Measurements from ENCODE around the gene POU3F3. TPM values are rescaled to one million over a fixed set of nuclear protein-coding genes. Genes with fewer than 3 reads are reported as not detected.

Gene POU3F3
- total RNA-seq, 2 experiments from 2014 or later, result not detected

DNA sequence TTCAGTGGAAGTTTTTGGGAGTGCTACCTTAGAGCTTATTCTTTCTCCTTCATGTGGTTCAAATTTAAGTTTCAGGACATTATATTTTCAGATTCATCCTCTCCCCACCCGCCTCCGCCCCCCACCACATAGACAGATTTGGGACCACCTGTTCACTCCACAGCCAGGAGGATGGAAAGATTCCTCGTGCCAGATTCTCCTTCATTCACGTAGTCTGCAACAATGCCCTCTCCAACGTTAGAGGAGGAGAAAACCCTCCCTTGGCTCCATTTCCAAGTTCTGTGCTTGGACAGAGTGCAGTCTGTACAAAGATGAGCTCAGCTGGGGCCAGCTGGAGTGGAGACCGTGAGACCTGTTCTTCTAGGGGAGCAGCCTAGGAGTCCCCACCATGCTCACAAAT is 26.2 kb downstream of the POU3F3 start:
- H3K36me3 Mint-ChIP-seq, result no peaks in the 10 kb centered on the region
- DNase-seq (no peak), ATAC-seq (no peak)
- CTCF ChIA-PET, result no interaction called here
- no peaks in the 10 kb centered on the region for H3K4me1 Mint-ChIP-seq
- no peaks in the 10 kb centered on the region for H3K9me3 Mint-ChIP-seq (ENCODE audit: low read depth)
- no peak overlapping the region for H3K27ac Mint-ChIP-seq
- no peak overlapping the region for H3K4me3 Mint-ChIP-seq
- H3K27me3 Mint-ChIP-seq, result peaks cover 31% of the 10 kb centered on the region

DNA sequence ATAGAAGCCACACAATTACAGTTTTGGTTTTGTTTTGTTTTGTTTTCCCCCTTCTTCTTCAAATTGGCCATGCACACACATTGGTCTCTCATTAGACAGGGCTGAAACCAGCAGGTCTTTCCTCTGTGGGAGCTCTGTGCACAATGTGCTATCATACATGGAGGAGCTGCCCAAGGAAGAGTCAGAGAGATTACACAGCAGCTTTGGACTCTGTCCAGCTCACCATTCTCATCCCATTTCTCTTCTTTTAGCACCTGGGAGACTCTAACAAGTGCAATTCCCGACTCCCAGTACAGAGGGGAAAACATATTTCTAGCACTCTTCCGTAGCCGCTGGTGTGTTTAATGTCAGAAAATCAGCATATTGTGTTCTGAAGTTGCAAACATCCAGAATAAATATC is 29.4 kb downstream of the POU3F3 start:
- peaks cover 14% of the 10 kb centered on the region for H3K27me3 Mint-ChIP-seq

DNA sequence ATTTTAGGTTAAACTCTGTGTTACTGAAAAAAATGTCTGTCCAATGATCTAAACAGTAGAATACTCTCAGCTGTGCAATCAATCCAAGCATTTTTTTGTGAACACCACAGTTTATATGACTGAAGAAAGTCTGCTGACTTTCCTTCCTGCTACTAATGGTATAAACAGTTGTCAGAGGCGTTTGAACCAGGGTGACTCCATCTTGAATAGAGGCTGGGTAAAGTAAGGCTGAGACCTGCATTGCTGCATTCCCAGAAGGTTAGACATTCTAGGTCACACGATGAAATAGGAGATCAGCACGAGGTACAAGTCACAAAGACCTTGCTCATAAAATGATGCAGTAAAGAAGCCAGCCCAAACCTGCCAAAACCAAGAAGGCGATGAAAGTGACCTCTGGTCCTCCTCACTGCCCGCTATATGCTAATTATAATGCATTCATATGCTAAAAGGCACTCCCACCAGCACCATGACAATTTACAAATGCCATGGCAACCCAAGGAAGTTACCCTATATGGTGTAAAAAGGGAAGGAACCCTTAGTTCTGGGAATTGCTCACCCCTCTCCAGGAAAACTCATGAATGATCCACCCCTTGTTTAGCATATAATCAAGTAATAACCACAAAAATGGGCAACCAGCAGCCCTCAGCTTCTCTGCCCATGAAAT is 31.3 kb downstream of the POU3F3 start:
- DNase-seq, result no peak
- CTCF ChIA-PET, result no interaction called here
- Mint-ChIP-seq H3K4me3 (no peak overlapping the region), H3K4me1 (no peaks in the 10 kb centered on the region), H3K27ac (no peak overlapping the region), H3K9me3 (ENCODE audit: low read depth) (no peaks in the 10 kb centered on the region), H3K36me3 (no peaks in the 10 kb centered on the region), H3K27me3 (peaks cover 11% of the 10 kb centered on the region)
- ATAC-seq, result no peak

More for the DNA sequence above, 29.4 kb downstream of the POU3F3 start:
- H3K4me3 Mint-ChIP-seq, result no peak overlapping the region
- no peaks in the 10 kb centered on the region for H3K9me3 Mint-ChIP-seq (ENCODE audit: low read depth)
- DNase-seq (no peak), ATAC-seq (no peak)
- CTCF ChIA-PET, result no interaction called here
- H3K27ac Mint-ChIP-seq, result no peak overlapping the region
- no peaks in the 10 kb centered on the region for H3K36me3 Mint-ChIP-seq
- H3K4me1 Mint-ChIP-seq, result no peaks in the 10 kb centered on the region

DNA sequence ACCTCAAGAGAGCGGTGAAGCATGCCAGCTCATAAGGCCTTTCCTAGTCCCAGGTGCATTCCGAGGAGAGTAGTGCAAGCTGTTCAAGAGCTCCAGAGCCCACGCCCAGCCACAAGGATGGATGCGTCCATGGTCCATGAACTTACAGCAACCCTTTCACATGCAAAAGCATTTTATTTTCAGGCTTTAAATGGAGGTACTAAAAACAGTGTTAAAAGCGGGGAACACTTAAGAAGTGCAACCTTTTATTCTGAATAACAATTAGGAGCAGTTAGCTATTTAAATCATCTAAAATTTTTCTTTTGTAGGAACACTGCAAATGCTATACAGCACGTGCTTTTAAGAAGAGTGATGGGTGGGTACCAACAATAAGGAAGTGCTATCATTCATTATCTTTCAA is 33.8 kb downstream of the POU3F3 start:
- H3K27ac Mint-ChIP-seq, result no peak overlapping the region
- no peaks in the 10 kb centered on the region for H3K36me3 Mint-ChIP-seq
- CTCF ChIA-PET, result no interaction called here
- no peak overlapping the region for H3K4me3 Mint-ChIP-seq
- H3K9me3 Mint-ChIP-seq (ENCODE audit: low read depth), result no peaks in the 10 kb centered on the region
- ATAC-seq, result no peak
- DNase-seq, result no peak
- no peaks in the 10 kb centered on the region for H3K4me1 Mint-ChIP-seq
- H3K27me3 Mint-ChIP-seq, result peaks cover 5% of the 10 kb centered on the region

DNA sequence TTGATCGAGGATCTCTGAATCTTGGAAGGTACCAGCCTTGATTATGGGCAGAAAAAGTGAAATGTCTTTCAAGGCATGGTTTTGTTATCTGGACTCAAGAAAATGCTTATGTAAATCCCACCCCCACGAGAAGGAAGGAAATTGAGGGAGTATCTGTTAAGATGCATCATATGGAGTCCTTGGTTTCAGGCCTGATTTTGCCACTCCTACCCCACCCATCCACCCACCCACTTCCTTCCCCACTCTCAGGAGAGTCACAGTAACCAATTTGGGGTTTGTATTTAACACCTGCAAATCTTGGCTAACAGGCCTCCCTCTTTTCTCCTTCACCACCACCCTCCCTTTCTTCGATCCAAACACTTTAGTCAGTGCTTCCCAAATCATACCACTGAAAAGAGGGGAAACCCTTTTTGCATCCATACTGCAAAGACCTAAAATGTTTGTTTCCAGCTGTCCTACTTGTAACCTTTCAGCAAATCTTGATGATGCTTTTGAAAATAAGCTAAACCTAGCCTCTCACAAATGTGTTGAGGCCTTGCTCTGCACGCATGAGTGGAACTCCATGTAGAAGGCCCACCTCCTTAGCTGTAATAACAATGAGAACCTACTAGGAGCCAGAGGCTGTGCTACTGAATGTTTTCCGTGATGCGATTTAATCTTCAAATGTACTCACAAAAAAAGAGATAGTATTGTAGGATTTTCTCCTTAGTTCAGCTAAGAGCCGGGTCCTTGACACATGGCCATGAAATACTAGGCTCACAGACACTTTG is 34.8 kb downstream of the POU3F3 start:
- no peak overlapping the region for H3K27ac Mint-ChIP-seq
- peaks cover 3% of the 10 kb centered on the region for H3K27me3 Mint-ChIP-seq
- H3K4me1 Mint-ChIP-seq, result no peaks in the 10 kb centered on the region
- no peak for ATAC-seq
- no peaks in the 10 kb centered on the region for H3K36me3 Mint-ChIP-seq
- DNase-seq, result no peak
- H3K9me3 Mint-ChIP-seq (ENCODE audit: low read depth), result no peaks in the 10 kb centered on the region
- no peak overlapping the region for H3K4me3 Mint-ChIP-seq
- CTCF ChIA-PET, result no interaction called here

DNA sequence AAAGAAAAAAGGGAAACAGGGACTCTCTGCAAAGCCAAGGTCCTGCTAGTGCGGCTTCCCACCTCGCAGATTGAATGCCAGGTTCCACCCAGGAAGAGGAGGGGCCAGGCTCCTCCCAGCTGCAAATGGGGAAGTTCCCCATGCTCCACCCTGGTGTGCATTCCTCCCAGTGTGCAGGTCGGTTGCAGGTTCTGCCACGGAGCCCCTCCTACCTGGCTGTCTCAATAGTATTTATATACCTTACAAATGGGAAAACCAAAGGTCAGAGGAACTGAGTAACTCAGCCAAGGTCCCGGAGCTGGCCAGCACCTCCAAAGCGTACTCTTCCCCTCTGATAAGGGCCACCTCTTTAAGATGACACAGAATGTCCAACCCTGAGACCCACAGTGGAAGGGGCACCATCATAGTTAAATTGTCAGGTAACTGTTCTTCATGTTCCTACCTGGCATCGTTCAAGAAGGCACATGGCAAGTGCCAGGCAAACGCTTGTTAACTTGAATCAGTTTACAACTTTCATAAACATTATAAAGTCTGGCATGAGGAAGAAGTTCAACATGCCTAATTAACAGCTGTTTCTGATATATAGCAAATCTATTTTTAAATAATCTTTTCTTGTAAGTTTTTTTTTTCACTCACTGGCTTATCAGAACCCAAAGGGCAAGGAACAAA is 35.5 kb downstream of the POU3F3 start:
- ATAC-seq, result no peak
- no peaks in the 10 kb centered on the region for H3K4me1 Mint-ChIP-seq
- H3K36me3 Mint-ChIP-seq, result no peaks in the 10 kb centered on the region
- H3K27me3 Mint-ChIP-seq, result no peaks in the 10 kb centered on the region
- no peaks in the 10 kb centered on the region for H3K9me3 Mint-ChIP-seq (ENCODE audit: low read depth)
- H3K4me3 Mint-ChIP-seq, result no peak overlapping the region
- CTCF ChIA-PET, result no interaction called here
- DNase-seq, result no peak
- H3K27ac Mint-ChIP-seq, result no peak overlapping the region

DNA sequence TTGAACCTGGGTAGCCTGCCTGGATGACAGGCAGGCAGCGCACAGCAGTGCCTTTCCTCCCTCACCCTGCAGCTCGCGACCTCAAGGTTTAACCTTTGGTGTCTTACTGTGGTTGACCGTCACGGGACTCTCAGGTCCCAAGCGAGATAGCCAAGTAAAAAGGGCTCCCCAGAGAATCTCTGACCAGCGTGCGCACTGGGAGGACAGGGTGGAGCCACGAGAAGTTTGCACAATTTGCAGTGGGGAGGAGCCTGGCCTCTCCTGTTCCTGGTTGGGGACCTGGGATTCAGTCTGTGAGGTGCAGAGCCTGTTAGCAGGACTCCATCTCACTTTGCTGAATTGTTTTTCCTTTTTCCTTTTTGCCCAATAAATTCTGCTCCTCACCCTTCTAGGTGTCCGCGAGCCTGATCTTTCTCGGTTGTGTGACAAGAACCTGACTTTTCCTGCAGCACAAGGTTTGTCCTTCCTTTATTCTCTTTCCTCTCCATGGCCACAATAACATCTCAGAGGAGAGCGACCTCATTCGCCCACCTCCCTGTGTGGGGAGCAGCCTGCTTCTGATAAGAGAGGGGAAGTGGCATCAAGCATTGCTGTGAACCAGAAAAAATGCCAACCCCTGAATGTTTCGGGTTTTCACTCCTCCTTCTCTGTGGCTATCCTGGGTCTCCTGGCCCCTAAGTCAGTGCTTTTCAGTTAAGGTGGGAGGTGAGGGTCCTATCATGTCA is 36.2 kb downstream of the POU3F3 start:
- Mint-ChIP-seq H3K27ac (no peak overlapping the region), H3K4me3 (no peak overlapping the region), H3K4me1 (no peaks in the 10 kb centered on the region), H3K36me3 (no peaks in the 10 kb centered on the region), H3K9me3 (ENCODE audit: low read depth) (no peaks in the 10 kb centered on the region), H3K27me3 (no peaks in the 10 kb centered on the region)
- DNase-seq (no peak), ATAC-seq (no peak)
- CTCF ChIA-PET, result no interaction called here

DNA sequence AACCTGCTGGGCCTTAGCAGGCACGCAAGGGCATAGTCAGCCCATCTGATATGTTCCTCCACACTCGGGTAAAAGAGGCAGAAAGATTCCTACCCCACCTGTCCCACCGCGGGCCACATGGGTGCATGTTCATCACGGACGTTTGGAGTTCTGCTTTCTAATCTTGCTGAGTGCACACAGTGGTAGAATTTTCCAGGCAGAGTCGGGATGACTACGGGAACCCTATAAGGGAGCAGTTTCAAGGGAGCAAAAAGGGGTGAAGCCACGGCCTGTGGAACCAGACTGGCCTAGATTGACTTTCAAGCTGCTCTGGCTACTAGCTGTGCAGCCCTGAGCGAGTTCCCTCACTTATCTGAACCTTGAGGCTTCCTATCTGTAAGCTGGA is 36.8 kb downstream of the POU3F3 start:
- ATAC-seq (no peak), DNase-seq (no peak)
- no peaks in the 10 kb centered on the region for H3K36me3 Mint-ChIP-seq
- no peaks in the 10 kb centered on the region for H3K9me3 Mint-ChIP-seq (ENCODE audit: low read depth)
- CTCF ChIA-PET, result no interaction called here
- H3K4me1 Mint-ChIP-seq, result no peaks in the 10 kb centered on the region
- H3K27ac Mint-ChIP-seq, result no peak overlapping the region
- H3K27me3 Mint-ChIP-seq, result no peaks in the 10 kb centered on the region
- no peak overlapping the region for H3K4me3 Mint-ChIP-seq

DNA sequence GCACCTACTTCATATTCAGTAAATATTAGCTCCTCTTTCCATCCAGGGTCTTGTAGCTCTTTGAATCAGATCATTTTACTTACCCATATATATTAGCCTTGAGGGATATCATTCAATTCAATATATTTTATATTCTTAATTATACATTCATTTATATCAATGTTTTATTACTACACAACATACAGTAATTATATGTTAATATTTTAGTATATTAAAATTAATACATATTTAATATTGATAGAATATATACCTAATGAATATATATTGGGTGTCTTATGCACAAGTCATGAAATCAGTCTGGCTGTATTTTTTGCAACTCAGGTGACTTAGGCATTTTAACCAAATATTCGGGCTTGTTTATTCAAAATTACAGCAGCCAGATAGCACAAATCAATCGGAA is 37.2 kb downstream of the POU3F3 start:
- Mint-ChIP-seq H3K36me3 (no peaks in the 10 kb centered on the region), H3K27ac (no peak overlapping the region), H3K4me1 (no peaks in the 10 kb centered on the region), H3K4me3 (no peak overlapping the region), H3K27me3 (no peaks in the 10 kb centered on the region), H3K9me3 (ENCODE audit: low read depth) (no peaks in the 10 kb centered on the region)
- ATAC-seq, result no peak
- CTCF ChIA-PET, result no interaction called here
- no peak for DNase-seq

DNA sequence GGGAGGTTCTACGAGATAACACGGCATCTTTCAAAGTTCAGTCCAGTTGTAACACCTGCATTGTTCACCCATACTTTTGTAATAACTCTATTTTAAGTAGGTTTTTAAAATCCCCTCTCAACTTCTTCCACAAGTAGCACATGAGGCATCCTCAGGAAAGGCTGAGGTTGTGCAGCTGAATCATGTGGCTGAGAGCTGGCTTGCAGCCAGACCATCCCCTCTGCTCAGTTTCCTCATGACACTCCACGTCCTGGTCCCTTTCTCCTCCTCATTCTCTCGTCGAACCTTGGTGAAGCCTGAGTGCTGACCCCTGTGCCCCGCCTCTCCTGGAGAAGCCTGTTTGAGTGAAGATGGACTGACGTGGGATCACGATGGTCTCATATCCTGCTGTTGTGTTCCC is 42.5 kb downstream of the POU3F3 start:
- no peak for DNase-seq
- H3K36me3 Mint-ChIP-seq, result no peaks in the 10 kb centered on the region
- no peak for ATAC-seq
- H3K27me3 Mint-ChIP-seq, result no peaks in the 10 kb centered on the region
- no peaks in the 10 kb centered on the region for H3K4me1 Mint-ChIP-seq
- H3K9me3 Mint-ChIP-seq (ENCODE audit: low read depth), result no peaks in the 10 kb centered on the region
- CTCF ChIA-PET, result no interaction called here
- no peak overlapping the region for H3K4me3 Mint-ChIP-seq
- no peak overlapping the region for H3K27ac Mint-ChIP-seq

DNA sequence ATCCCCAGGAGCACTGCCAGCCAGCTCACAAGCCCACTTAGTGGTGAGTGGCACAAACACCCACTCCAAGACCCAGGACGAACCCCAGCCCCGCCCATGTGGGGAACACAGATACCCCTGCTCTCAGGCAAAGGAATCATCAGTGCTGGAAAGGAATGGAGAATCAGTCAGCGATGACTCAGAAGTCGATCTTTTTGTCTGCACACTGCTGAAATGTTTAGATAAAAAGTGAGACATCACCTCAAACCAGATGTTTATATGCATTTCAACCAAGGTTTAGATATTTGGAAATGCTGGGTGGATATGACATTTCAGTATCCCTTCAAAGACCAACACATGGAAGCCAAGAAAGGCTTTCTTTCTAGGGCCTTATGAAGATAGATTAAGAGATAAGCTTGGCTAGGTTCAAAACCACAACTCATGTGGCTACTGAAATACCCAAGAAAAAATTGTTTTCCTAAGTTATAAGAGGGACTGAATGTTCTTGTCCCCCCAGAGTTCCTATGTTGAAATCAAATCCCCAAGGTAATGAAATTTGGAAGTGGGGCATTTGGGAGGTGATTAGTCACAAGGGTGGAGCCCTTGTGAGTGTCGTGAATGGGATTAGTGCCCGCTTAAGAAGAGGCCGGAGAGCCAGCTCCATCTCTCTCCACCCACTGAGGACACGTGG is 43.7 kb downstream of the POU3F3 start:
- ATAC-seq (no peak), DNase-seq (no peak)
- Mint-ChIP-seq H3K36me3 (no peaks in the 10 kb centered on the region), H3K27me3 (no peaks in the 10 kb centered on the region), H3K27ac (no peak overlapping the region), H3K4me1 (no peaks in the 10 kb centered on the region), H3K4me3 (no peak overlapping the region), H3K9me3 (ENCODE audit: low read depth) (no peaks in the 10 kb centered on the region)
- CTCF ChIA-PET, result no interaction called here

DNA sequence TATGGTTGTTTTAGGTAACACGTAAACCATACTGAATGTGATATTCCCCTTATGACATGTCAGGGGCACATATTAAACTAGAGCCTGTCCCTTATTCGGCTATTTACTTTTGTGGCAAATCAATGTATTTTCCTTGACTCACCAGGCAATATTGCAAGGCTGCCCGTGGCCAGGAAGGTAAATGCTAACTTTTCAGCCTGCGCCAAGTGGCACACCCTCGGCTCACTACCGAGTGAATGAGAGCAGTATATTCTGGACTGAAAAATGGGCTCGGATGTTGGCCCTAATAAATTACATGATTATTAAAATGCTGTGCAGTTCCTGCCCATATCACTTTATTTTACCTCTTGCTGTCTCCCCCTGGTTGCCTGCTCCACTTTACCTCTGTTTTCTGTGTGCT is 46.7 kb downstream of the POU3F3 start:
- no peaks in the 10 kb centered on the region for H3K4me1 Mint-ChIP-seq
- H3K27ac Mint-ChIP-seq, result no peak overlapping the region
- no peak for DNase-seq
- CTCF ChIA-PET, result no interaction called here
- no peaks in the 10 kb centered on the region for H3K9me3 Mint-ChIP-seq (ENCODE audit: low read depth)
- no peaks in the 10 kb centered on the region for H3K36me3 Mint-ChIP-seq
- H3K4me3 Mint-ChIP-seq, result no peak overlapping the region
- ATAC-seq, result no peak
- no peaks in the 10 kb centered on the region for H3K27me3 Mint-ChIP-seq

DNA sequence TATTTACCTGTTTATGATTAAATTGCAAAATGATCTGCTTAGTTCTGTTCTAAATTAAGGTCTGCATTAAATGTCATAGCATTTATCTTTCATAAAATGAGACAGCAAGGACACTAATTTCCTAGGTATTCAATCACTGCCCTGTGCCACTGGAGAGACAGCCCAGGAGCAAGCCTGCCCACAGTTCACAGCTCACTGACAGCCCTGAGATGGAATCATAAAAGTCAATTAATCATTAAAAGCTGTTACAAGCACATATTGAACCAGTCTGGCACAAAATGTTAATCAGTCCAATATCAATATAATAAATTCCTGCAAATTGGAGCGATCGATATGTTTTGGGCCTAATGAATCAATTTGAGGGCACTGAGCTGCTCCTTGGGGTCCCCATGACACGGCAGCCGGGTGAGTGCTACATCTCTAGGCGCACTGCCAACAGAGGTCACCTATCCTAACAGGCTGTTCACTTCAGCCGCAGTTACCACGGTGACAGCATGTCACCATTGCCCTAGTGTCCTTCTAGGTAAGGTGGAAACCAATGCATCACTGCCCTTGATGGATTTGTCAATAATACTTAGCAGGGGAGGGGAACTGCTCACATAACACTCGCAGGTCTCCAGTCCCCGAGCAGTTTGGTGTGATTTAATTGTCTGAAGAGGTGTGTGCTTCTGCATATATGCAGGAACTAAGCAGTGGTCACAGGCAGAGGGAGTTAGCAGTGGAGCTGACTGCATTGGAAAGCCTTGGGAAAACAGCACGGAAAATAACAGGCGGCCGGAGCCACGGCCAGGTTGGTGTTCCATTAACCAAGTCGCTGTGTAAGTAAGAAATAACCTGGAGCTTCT is 47.3 kb downstream of the POU3F3 start:
- H3K27me3 Mint-ChIP-seq, result no peaks in the 10 kb centered on the region
- H3K4me3 Mint-ChIP-seq, result no peak overlapping the region
- DNase-seq (no peak), ATAC-seq (no peak)
- H3K9me3 Mint-ChIP-seq (ENCODE audit: low read depth), result no peaks in the 10 kb centered on the region
- no peaks in the 10 kb centered on the region for H3K36me3 Mint-ChIP-seq
- CTCF ChIA-PET, result no interaction called here
- H3K4me1 Mint-ChIP-seq, result no peaks in the 10 kb centered on the region
- H3K27ac Mint-ChIP-seq, result no peak overlapping the region

Measured in activated CD8-positive, alpha-beta memory T cell treated with anti-CD3 and anti-CD28 coated beads, Interleukin-2, amount 10 ng/mL, durations not matched to agents 7 days and 5 days (primary cell).